GM12891 (cell line): ENCODE measurements around the gene FCGR2B.

Experiments used
- POLR2A ChIP-seq: IDR thresholded peaks from 2 replicates; pipeline ENCODE4 v1.6.1; 2011; ENCODE audit warnings: low read depth, low read length, control low read depth
- TAF1 ChIP-seq: IDR thresholded peaks from 2 replicates; pipeline ENCODE4 v1.6.1; 2011; ENCODE audit warnings: low read depth, low read length, control low read depth

GRCh38 chr1:161719325-161719611 lies 56.3 kb downstream of the FCGR2B start:
- no peak for TF ChIP-seq POLR2A
- no peak for TF ChIP-seq TAF1
